ENCODE data around the gene CCDC88B. TPM values are rescaled to one million over a fixed set of nuclear protein-coding genes. Genes with fewer than 3 reads are reported as not detected.

The CCDC88B gene
- polyA plus RNA-seq, 4 donors = 2.1 to 3.2 (median 2.9) TPM

DNA sequence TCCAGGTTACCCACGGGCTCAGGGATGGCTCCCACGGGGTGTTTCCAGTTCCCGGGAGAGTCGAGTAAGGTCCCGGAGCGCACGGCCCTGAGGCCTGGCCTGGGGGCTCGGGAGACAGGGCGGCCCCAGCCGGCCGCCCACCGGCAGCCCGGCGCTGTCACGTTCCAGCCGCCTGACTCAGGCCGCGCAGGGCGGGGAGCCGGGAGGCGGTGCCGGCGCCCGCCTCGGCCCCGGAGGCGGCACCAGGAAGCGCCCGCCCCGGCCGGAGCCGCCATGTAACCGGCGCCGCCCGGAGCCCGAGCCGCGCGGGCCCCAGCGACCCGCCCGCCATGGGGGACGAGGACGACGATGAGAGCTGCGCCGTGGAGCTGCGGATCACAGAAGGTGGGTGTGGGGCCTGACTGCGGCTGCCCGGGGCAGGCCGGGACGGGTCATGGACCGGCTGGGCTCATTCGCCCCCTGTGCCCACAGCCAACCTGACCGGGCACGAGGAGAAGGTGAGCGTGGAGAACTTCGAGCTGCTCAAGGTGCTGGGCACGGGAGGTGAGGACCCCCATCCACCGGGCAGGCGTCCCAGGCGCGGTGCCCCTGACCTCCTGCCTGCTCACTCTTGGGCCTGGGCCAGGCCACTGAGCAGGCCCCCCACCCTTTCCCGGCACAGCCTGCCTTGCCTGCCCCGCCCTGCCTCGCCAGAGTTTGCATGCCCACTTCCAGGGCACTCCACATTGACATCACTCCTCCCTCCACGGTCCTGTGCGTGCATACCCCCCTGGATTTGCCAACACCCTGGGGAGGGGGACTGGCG lies 19.1 kb downstream of the CCDC88B start, which contains the start of gene RPS6KA4:
Gene RPS6KA4 (plus strand): TSS at position 256 of the 805 bp plus-strand sequence. CDS start 74 bp downstream, at position 330.
- DNase-seq (ENCODE audit: low read depth in 4 of 4, low spot score in 3 of 4) = peak in 1 of 4 donors; percentile 58

DNA sequence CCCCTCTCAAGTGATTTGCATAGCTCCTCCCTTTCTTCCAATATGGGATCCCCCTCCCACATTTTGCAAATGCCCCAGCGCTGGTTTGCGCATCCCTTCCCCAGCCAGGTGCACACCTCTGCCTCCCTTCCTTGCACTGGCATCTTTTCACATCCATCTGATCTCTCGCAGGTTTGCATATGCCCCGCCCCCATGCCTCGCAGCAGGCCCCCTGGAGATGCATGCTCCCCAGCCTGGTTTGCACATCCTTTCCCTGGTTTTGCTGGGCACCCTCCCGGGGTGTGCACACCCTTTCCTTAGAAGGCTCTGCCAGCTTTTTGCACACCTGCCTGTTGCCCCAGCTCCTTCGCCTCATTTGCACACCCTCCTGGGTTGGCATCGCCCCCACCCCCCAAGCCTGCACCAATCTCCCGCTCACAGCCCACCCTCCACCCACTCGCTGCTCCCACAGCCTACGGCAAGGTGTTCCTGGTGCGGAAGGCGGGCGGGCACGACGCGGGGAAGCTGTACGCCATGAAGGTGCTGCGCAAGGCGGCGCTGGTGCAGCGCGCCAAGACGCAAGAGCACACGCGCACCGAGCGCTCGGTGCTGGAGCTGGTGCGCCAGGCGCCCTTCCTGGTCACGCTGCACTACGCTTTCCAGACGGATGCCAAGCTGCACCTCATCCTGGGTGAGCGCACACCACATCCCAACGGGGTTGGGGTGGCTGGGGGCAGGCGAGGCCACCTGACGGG lies 19.9 kb downstream of the CCDC88B start:
- DNase-seq (ENCODE audit: low read depth in 4 of 4, low spot score in 3 of 4) = no peak

DNA sequence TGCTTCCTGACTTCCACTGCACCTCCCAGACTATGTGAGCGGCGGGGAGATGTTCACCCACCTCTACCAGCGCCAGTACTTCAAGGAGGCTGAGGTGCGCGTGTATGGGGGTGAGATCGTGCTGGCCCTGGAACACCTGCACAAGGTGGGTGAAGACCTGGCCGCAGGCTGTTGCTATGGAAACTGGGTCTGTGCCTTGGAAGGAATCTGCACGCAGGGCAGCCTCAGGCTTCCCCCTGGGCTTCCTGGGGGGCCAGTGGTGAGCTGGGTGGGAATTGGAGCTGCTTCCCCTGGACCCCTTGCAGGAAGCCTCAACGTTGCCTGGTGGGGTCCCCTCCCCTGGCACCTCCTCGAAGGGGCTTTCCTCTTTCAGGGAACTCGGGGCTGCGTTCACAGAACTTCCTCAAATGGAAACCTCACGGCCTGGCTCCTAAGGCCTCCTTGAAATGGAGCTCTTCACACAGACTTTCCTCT lies 20.5 kb downstream of the CCDC88B start:
- no peak for DNase-seq (ENCODE audit: low read depth in 4 of 4, low spot score in 3 of 4)

DNA sequence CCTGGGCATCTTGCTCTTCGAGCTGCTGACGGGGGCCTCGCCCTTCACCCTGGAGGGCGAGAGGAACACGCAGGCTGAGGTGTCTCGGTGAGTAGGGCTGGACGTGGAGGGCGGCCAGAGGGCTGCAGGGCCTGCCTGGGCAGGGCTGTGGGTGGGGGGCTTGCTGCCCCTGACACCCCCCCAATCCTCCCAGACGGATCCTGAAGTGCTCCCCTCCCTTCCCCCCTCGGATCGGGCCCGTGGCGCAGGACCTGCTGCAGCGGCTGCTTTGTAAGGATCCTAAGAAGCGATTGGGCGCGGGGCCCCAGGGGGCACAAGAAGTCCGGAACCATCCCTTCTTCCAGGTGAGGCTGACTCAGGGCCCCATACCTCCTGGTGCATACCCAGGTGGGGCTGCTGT lies 21.7 kb downstream of the CCDC88B start:
- DNase-seq (ENCODE audit: low read depth in 4 of 4, low spot score in 3 of 4) = no peak

DNA sequence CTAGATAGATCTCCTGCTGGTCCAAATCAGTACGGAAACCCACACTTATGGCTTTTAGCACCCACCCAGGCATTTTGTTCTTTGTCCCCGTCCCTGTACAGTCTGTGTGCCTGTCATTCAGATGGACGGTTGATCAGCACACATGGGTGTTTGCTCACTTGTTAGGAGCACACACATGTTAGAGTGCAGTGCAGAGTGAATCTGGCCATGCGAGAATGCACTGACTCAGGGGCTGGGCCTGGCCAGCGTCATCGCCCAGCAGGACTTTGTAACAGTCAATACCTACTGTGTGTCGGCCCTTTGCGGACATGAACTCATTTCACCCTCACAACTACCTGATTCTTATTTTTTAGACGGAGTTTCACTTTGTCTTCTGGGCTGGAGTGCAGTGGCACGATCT lies 22.3 kb downstream of the CCDC88B start:
- no peak for DNase-seq (ENCODE audit: low read depth in 4 of 4, low spot score in 3 of 4)

DNA sequence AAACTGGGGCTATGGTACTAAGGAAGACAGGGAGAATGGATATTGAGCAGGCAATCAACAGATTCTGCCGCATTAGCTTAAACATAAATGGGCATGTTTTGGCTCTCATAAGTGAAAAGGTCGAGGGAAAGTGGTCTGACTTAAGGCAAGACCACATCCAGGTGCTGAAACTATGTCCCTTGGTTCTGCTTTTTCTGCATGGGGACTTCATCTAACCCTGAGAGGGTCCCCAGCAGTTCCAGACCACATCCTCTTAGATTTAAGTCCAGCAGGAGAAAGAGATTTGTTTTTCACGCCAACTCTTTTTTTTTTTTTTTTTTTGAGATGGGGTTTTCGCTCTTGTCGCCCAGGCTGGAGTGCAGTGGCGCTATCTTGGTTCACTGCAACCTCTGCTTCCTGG lies 24.4 kb downstream of the CCDC88B start:
- no peak for DNase-seq (ENCODE audit: low read depth in 4 of 4, low spot score in 3 of 4)

DNA sequence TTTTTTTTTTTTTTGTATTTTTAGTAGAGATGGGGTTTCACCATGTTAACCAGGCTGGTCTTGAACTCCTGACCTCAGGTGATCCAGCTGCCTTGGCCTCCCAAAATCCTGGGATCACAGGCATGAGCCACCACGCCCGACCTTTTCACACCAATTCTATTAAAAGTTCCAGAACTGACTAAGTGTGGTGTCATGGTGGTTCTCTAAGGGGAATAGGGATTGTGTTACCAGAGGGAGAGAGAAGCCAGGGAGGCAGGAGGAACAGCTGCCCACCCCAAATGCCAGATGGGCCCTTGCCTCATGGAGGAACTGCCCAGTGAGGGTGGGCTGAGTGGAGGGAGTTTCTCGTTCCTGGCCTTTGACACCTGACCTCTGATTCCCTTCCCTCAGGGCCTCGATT lies 24.9 kb downstream of the CCDC88B start:
- DNase-seq (ENCODE audit: low read depth in 4 of 4, low spot score in 3 of 4) = no peak

DNA sequence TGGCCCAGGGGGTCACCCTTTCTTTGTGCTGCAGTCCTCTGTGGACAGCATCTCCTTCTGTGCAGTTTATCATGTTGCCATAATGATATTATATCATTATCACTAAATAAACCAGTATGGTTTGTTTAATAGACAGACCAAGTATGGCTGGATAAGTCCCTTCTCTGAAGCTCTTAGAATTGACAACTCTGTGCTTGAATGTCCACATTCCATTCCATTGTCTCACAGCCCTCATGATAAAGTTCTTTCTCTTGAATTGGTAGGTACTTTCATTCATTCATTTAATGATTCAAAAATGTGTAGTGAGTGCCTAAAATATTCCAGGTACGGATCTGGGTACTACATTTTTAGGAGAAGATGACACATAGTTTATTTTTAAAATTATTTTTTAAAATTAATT lies 26.7 kb downstream of the CCDC88B start:
- DNase-seq (ENCODE audit: low read depth in 4 of 4, low spot score in 3 of 4) = no peak

DNA sequence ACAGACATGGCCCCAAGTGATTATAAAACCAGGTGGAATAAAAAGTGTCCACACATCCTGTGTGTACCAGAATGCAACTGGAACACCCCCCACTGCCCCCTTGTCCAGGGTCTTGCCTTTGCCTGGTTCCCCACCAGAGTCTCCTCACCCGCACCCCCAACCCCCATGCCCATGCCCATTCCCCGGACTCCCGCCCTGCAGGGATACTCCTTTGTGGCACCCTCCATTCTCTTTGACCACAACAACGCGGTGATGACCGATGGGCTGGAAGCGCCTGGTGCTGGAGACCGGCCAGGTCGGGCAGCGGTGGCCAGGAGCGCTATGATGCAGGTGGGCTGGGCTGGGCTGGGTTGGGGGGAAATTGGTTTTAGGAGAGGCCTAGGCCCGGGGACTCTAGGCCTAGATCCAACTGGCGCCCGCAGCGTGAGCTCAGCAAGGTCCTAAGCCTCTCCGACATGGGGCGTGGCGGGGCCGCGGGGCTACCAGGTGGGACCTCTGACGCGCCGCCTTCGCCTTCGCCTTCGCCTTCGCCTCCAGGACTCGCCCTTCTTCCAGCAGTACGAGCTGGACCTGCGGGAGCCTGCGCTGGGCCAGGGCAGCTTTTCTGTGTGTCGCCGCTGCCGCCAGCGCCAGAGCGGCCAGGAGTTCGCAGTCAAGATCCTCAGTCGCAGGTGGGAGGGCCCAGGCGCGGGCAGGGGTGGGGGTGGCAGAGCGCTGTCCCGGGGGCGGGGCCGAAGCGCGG lies 28.1 kb downstream of the CCDC88B start:
- DNase-seq (ENCODE audit: low read depth in 4 of 4, low spot score in 3 of 4) = no peak

DNA sequence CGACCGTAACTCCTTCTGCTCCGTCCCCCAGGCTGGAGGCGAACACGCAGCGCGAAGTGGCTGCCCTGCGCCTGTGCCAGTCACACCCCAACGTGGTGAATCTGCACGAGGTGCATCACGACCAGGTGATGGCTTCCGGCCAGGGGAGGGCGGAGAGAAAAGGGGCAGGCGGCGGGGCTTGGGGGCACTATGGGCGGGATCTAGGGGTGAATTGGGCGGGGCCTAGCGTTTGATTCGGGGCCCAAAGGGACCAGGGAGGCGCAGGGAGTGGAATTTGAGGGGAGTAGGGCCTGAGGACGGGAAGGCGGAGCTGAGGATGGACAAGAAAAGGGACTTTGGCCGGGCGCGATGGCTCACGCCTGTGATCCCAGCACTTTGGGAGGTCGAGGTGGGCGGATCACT lies 28.7 kb downstream of the CCDC88B start:
- no peak for DNase-seq (ENCODE audit: low read depth in 4 of 4, low spot score in 3 of 4)

DNA sequence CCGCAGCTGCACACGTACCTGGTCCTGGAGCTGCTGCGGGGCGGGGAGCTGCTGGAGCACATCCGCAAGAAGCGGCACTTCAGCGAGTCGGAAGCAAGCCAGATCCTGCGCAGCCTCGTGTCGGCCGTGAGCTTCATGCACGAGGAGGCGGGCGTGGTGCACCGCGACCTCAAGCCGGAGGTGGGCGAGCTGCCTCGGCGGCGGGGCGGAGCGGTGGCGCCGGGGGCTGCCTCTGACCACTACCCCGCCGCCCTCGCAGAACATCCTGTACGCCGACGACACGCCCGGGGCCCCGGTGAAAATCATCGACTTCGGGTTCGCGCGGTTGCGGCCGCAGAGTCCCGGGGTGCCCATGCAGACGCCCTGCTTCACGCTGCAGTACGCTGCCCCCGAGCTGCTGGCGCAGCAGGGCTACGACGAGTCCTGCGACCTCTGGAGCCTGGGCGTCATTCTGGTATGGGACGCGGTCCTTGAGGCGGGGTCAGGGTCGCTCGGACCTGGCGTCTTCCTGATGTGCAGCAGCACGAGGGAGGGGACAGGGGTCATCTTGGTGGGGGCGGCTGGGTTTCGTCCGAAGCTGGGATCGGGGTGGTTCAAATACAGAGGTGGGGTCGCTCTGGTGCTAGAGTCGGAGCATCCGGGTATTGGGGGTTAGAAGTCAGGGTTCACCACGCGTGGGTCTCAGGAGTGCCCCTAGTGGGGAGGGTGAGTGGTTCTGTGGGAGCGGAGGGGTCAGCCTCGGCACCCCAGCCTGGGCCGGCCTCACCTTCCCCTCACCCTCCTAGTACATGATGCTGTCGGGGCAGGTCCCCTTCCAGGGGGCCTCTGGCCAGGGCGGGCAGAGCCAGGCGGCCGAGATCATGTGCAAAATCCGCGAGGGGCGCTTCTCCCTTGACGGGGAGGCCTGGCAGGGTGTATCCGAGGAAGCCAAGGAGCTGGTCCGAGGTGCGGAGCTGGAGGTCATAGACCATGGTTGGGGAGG lies 29.7 kb downstream of the CCDC88B start:
- DNase-seq (ENCODE audit: low read depth in 4 of 4, low spot score in 3 of 4) = no peak

DNA sequence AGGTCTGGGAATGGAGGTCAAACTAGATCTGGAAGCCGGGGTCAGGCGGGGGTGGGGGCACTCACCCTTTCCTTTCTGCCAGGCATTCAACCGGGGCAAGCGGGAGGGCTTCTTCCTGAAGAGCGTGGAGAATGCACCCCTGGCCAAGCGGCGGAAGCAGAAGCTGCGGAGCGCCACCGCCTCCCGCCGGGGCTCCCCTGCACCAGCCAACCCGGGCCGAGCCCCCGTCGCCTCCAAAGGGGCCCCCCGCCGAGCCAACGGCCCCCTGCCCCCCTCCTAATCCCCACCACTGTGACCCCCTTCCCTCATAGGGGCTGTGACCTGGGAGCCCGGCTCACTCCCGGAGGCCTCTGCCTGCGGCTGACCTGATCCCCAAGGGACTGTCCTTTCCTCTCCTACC lies 31.2 kb downstream of the CCDC88B start:
- no peak for DNase-seq (ENCODE audit: low read depth in 4 of 4, low spot score in 3 of 4)

DNA sequence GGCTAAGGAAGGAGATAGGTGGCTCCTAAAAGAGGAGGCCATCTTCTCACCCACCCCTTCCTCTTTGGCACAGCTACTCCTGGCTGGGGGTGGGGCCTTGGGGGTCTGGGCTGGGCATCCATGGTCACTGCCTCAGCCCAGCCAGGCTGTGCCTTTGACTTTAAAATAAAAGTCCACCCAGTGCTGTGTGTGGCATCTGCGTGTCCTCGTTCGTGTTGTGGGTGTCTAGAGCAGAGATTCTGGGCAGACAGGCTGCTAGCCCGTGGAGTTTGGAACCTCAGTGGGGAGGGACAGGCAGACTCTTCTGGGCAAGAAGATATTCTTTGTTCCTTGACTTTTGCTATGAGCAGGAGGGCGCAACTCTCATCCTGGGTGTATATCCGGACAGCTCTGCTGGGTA lies 32.0 kb downstream of the CCDC88B start:
- DNase-seq (ENCODE audit: low read depth in 4 of 4, low spot score in 3 of 4) = no peak

DNA sequence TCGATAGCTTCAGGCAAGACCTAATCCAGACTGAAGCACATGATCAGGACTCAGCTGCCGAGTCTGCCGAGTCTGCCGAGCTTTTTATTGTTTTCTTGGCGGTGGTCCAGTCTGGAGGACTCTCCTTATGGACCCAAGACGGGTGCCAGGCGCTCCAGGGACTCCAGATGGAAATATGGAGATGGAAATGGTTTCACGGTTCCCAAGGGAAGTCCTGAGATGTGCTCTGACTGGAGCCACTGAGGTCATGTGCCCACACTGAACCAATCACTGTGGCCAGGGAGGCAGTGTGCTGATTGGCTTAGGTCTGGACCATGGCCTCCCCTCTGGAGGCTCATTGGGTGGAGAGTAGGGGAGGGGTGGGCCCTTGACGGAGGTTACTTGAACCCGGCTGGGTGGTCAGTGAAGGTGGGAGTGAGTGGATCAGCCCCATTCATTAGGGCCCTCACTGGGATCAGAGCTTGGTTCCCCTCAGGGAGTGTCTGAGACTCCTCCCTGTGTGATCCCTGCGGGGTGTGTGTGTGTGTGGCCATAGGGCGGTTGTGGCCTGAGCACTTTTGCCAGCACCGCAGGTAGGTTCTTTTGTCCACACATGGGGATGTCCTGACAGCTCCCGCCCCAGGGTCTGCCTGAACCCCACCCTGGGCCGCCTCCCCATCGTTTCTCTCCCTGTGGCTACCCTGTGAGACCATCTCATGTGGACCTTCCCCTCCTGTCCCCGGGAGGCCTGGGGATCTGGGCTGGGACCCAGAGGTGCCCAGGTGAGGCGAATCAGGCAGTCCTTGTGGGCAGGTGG lies 33.0 kb downstream of the CCDC88B start:
- DNase-seq (ENCODE audit: low read depth in 4 of 4, low spot score in 3 of 4) = no peak

DNA sequence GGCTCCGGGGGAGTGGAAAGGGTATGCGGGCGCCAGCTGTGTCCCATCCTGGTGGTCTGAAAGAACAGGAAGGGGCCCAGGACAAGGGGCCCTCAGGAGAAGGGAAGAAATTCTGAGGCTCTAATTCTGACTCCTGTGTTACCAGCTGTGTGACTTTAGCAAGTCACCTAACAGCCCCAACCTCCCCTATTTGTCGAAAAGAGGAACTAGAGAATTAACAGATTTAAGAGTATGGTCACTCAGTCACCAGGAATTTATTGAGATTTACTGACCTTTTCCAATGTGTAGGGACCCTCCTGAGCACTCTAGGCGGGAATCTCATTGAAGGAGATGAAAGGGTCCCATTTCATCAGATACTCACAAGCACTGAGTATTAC lies 33.6 kb downstream of the CCDC88B start:
- DNase-seq (ENCODE audit: low read depth in 4 of 4, low spot score in 3 of 4) = no peak

DNA sequence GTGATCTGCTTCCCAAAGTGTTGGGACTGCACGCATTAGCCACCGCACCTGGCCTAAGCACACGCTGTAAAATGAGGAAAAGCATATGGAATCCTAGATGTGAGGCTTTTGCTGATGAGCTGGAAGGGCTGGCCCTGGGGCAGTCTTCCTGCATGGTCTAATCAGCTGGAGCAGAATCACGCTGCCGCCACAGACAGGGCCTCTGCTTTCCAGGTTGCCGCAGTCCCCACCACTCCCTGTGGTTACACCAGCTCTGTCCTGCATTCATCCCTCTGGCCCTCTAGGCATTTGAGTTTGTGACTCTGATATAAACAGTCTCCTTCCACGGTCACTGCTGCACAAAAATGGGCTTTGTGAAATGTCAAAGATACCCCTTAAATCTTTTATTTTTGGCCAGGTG lies 36.1 kb downstream of the CCDC88B start:
- DNase-seq (ENCODE audit: low read depth in 4 of 4, low spot score in 3 of 4) = no peak

DNA sequence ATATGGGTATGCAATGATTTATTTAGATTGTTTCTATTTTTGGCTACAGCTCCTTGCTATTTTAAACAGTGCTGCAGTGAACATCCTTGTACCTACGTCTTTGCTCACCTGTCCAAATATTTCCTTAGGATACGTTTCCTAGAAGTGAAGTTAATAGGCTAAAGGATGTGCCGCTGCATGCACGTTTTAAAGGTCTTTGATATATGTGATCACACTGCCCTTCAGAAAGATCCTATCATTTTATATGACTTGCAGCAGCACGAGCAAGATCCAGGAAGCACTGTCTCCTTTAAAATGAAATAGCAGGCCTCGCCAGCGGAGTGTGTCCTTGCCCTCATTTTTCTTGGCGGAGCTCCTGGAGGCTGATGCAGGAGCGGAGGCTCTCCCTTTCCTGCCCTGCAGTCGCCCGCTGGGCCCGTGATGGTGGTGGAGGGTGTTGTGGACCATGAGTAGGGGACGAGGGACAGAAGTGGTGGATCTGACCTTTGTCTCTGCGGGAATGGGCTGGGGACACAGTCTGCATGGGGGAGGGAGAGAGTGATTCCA lies 38.4 kb downstream of the CCDC88B start:
- no peak for DNase-seq (ENCODE audit: low read depth in 4 of 4, low spot score in 3 of 4)

DNA sequence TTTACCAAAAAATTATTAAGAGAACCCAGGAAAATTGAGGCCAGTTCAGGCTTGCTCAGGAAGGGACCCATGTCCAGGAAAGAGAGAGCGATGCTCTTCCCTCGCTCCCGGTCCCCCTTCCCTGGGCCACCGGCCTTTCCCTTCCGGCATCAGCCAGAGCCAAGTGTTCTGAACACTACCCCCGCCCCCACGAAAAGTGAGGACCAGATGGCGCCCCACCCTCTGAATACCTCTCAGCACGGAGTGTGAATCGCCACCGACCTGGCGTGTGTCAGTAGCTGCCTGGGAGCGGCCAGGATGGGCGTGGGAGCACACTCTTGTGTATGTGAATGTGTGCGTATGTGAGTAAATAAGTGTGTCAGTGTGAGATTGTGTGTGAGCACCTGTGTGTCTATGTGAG lies 39.2 kb downstream of the CCDC88B start:
- DNase-seq (ENCODE audit: low read depth in 4 of 4, low spot score in 3 of 4) = no peak

Data from right renal pelvis (tissue), 4 donors.